Measurements from ENCODE around the gene IZUMO2.

DNA sequence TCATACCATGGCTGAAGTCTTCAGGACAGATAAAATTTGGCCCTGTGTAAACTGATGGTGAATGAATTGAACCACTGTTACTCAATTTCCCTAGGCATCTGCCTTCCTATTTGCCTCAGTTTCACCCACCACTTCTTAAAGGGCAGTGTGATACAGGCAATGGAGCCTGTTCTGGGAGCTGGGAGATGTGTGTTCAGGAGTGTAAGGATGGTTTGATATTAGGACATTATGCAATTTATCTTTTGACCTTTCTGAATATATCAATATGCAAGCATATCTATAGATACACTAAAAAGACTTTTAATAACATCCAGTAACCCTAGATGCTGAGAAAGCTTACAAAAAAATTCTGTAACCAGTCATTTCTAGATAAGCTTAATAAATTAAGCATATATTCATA lies 14.6 kb downstream of the IZUMO2 start:
- TF ChIP-seq EZH2 (IDR thresholded peaks at IDR 0.05; ENCODE audit: insufficient read depth, poor library complexity, severe bottlenecking) (no peak), EZH2phosphoT487 (IDR thresholded peaks at IDR 0.05; ENCODE audit: insufficient read depth, low read depth) (no peak)
